Chondrocyte (in vitro differentiated cells): ENCODE data around the gene CD247. TPM values are rescaled to one million over a fixed set of nuclear protein-coding genes. Genes with fewer than 3 reads are reported as not detected.

Experiments used
- DNase-seq: peaks from one replicate; pipeline ENCODE4 v3.0.0; 2021; ENCODE audit warnings: mixed read lengths, low spot score
- H3K27ac Mint-ChIP-seq: one replicate; pipeline ENCODE4 v1.8.0; 2021; ENCODE audit warnings: mild to moderate bottlenecking, moderate library complexity, mixed read lengths; ENCODE audit not compliant: unreplicated experiment
- H3K27me3 Mint-ChIP-seq: 2 replicates; pipeline ENCODE4 v1.8.0; 2021; ENCODE audit warnings: low read depth, mixed read lengths
- H3K36me3 Mint-ChIP-seq: 2 replicates; pipeline ENCODE4 v1.8.0; 2021; ENCODE audit warnings: low read depth, mixed read lengths
- H3K4me1 Mint-ChIP-seq: 2 replicates; pipeline ENCODE4 v1.8.0; 2021; ENCODE audit warnings: low read depth, mild to moderate bottlenecking, mixed read lengths
- H3K4me3 Mint-ChIP-seq: one replicate; pipeline ENCODE4 v1.8.0; 2021; ENCODE audit warnings: mild to moderate bottlenecking, moderate library complexity, mixed read lengths; ENCODE audit not compliant: unreplicated experiment
- H3K9me3 Mint-ChIP-seq: 2 replicates; pipeline ENCODE4 v1.8.0; 2021; ENCODE audit warnings: low read depth, mixed read lengths
- total RNA-seq: library from RNA; stranded (reverse); gene quantifications from 3 replicates; pipeline ENCODE4 v1.2.1, GENCODE V29; 2021
- TF ChIP-seq, protein P1 (sequence below): fragments of 200-600 bp; sonication (generic); IDR thresholded peaks from 2 replicates; pipeline ENCODE4 v1.5.0; 2021; ENCODE audit warnings: antibody characterized with exemption, mild to moderate bottlenecking, moderate library complexity

CD247 gene
- total RNA-seq, 1 donor from 2014 or later, result not detected

DNA sequence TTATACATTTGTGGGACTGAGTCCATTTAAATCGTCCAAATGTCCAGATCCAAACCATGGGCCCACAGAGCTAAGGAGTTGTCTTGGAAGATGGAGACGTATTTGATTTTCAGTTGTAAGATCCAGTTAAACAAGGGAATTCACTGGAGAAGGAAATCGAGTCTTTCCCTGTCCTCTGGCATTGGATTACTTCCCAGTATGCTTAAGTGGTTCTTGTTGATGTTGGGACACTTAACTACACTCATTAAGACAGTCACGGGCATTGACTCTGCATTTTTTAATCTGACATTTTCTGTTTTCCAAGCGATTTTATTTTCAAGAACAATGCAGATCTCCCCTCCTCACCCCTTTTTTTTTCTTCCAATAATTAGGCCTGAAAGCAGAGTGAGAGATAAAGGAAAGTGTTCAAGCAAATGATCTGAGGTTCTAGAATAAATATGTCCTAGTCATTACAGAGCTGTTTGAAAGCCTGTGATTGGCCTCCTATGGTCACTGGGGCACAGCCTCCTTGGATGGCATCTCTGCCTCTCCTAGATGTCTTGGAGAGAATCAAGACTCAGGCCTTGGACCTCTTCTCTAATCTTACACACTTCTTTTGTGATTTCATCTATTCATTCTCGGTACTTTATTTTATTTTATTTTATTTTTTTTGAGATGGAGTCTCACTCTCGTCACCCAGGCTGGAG, 48.9 kb downstream of the CD247 start:
- H3K27ac Mint-ChIP-seq, result no peak overlapping the region
- no peaks in the 10 kb centered on the region for H3K4me1 Mint-ChIP-seq
- H3K27me3 Mint-ChIP-seq, result peaks cover 7% of the 10 kb centered on the region
- DNase-seq, result no peak
- H3K36me3 Mint-ChIP-seq, result no peaks in the 10 kb centered on the region
- no peaks in the 10 kb centered on the region for H3K9me3 Mint-ChIP-seq
- TF ChIP-seq, protein P1, sequence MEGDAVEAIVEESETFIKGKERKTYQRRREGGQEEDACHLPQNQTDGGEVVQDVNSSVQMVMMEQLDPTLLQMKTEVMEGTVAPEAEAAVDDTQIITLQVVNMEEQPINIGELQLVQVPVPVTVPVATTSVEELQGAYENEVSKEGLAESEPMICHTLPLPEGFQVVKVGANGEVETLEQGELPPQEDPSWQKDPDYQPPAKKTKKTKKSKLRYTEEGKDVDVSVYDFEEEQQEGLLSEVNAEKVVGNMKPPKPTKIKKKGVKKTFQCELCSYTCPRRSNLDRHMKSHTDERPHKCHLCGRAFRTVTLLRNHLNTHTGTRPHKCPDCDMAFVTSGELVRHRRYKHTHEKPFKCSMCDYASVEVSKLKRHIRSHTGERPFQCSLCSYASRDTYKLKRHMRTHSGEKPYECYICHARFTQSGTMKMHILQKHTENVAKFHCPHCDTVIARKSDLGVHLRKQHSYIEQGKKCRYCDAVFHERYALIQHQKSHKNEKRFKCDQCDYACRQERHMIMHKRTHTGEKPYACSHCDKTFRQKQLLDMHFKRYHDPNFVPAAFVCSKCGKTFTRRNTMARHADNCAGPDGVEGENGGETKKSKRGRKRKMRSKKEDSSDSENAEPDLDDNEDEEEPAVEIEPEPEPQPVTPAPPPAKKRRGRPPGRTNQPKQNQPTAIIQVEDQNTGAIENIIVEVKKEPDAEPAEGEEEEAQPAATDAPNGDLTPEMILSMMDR, result no peak
- H3K4me3 Mint-ChIP-seq, result no peak overlapping the region

DNA sequence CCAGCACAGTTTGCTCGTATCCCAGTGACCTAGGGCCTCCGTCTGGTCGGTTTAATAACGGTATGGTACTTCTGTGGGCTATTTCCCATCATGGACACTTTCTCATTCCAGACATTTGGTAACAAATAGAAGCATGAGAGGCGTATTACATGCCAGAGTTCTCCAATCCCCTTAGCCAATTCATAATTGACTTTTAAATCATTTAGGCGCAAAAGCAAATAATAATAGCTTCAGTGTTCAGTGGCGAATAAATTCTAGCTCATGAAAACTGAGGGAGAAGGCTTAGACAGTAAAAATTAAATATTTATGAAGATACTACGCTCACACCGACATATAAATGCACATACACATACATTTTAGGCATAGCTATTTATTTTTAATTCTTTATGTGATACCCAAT, 50.6 kb downstream of the CD247 start:
- no peaks in the 10 kb centered on the region for H3K36me3 Mint-ChIP-seq
- H3K4me3 Mint-ChIP-seq, result no peak overlapping the region
- no peak overlapping the region for H3K27ac Mint-ChIP-seq
- TF ChIP-seq, protein P1, result no peak
- no peaks in the 10 kb centered on the region for H3K4me1 Mint-ChIP-seq
- peaks cover 8% of the 10 kb centered on the region for H3K27me3 Mint-ChIP-seq
- no peaks in the 10 kb centered on the region for H3K9me3 Mint-ChIP-seq
- no peak for DNase-seq

DNA sequence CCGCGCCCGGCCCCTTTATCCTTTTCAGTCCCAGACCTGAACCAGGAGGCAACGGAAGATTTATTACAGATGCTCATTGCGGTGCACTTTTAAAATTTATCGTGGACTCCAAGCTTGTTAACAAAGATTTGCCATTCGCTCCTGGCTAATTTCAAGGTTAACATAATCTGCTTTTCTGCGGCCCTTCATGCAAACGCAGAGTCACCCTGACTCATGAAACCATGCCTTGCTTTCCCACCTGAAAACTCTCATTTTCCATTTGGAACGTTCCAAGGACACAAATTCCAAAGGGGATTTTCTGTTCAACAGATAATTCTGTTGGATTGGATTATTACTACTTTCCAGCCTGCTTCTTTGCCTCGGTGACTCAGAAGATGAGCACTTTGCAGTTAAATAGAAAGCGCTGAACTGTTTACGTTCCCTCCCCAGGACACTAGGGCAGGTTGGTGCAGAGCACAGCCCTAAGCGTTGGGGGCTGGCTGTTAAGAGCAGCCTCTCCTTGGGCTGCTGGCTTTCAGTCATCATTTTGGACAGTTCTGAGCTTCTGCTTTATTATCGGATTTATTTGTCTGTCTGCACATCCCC, 51.1 kb downstream of the CD247 start:
- Mint-ChIP-seq H3K4me3 (no peak overlapping the region), H3K27ac (no peak overlapping the region), H3K27me3 (peaks cover 10% of the 10 kb centered on the region), H3K9me3 (no peaks in the 10 kb centered on the region), H3K4me1 (no peaks in the 10 kb centered on the region), H3K36me3 (no peaks in the 10 kb centered on the region)
- no peak for DNase-seq
- TF ChIP-seq, protein P1, result no peak

- peaks cover 8% of the 10 kb centered on the region for H3K27me3 Mint-ChIP-seq
- no peak overlapping the region for H3K27ac Mint-ChIP-seq
- no peaks in the 10 kb centered on the region for H3K4me1 Mint-ChIP-seq
- no peak for DNase-seq
- TF ChIP-seq, protein P1, result no peak
- no peaks in the 10 kb centered on the region for H3K9me3 Mint-ChIP-seq
- no peaks in the 10 kb centered on the region for H3K36me3 Mint-ChIP-seq
- no peak overlapping the region for H3K4me3 Mint-ChIP-seq
These were observed 52.6 kb downstream of the CD247 start for GRCh38 chr1:167465743-167466142.

GRCh38 chr1:167465018-167465417, 53.3 kb downstream of the CD247 start:
- H3K9me3 Mint-ChIP-seq, result no peaks in the 10 kb centered on the region
- no peak overlapping the region for H3K4me3 Mint-ChIP-seq
- H3K27ac Mint-ChIP-seq, result no peak overlapping the region
- no peaks in the 10 kb centered on the region for H3K36me3 Mint-ChIP-seq
- TF ChIP-seq, protein P1, result no peak
- peaks cover 8% of the 10 kb centered on the region for H3K27me3 Mint-ChIP-seq
- no peak for DNase-seq
- no peaks in the 10 kb centered on the region for H3K4me1 Mint-ChIP-seq
